ENCODE measurements around the gene TRAPPC6A. TPM values are rescaled to one million over a fixed set of nuclear protein-coding genes. Genes with fewer than 3 reads are reported as not detected.

The TRAPPC6A gene
- total RNA-seq, 1 experiment from 2014 or later = 18.3 TPM

DNA sequence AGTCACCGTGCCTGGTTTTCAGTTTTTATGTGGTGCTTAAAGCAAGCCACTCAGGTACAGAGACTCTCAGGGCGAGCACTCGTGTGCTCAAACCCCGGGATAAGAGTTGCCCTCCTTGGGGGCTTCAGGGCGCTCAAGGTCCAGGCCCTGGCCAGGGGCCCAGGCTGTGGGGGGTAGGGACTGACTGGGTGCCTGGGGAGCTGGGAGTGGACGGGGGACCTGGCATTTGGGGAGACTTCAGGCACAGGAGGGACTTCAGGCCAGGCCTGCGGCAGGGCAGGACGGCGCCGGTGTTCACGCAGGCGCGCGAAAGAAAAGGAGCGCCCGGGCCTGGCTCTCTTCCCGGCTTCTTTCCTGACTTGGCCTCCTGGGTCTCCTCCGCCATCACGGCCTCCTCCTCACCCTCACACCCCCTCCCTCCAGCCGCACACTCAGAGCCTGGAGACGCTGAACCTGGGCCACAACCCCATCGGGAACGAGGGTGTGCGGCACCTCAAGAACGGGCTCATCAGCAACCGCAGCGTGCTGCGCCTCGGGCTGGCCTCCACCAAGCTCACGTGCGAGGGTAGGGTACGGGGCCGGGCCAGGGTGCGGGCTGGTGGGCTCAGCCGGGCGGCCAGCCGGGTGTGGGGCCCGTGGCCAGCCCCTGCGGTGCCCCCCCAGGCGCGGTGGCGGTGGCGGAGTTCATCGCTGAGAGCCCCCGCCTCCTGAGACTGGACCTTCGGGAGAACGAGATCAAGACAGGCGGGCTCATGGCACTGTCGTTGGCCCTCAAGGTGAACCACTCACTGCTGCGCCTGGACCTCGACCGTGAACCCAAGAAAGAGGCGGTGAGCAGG, 33.4 kb downstream of the TRAPPC6A start:
- BruUV-seq (replicated peaks) = no TSS peak
- CTCF ChIA-PET = no interaction called here
- H3K36me3 ChIP-seq (ENCODE audit: low read depth, low read length) = no peaks in the 10 kb centered on the region

DNA sequence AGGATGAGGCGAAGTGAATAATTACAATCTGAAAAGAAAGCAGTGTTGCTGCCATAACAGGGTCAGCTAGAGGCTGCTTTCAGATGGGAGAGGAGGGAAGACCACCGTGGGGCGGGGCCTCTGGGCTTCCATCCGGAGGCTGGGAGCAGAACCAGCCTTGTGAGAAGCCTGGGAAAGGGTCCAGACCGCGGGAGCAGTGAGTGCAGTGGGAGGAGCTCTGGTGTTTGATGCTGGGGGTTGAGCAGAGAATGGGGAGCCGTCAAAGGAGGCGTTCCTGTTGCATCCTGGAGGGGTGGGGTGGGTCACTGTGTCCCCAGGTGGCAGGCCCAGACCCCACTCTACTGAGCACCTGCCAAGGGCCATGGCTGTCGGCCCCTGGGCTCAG, 35.3 kb downstream of the TRAPPC6A start:
- Histone ChIP-seq H3K27me3 (ENCODE audit: low read length) (no peaks in the 10 kb centered on the region), H3K9me2 (replicated peaks; ENCODE audit: low read length) (no peaks in the 10 kb centered on the region), H3K4me1 (ENCODE audit: insufficient read depth, low read length) (no peaks in the 10 kb centered on the region), H2AFZ (ENCODE audit: low read length) (no peak overlapping the region), H3K9ac (ENCODE audit: low read length) (no peak overlapping the region), H3K36me3 (ENCODE audit: low read depth, low read length) (no peaks in the 10 kb centered on the region), H3K4me3 (ENCODE audit: low read length) (no peak overlapping the region), H3F3A (ENCODE audit: low read length, unreplicated experiment) (no peaks in the 10 kb centered on the region), H3K27ac (ENCODE audit: low read length) (no peak overlapping the region), H3K4me2 (ENCODE audit: low read length) (no peak overlapping the region), H3K9me3 (ENCODE audit: low read length) (no peaks in the 10 kb centered on the region), H4K20me1 (ENCODE audit: low read length) (no peaks in the 10 kb centered on the region), H3K79me2 (ENCODE audit: low read length) (no peaks in the 10 kb centered on the region)
- ChIA-PET POLR2A (ENCODE audit: unreplicated experiment) (no interaction called here), CTCF (no interaction called here)
- intact Hi-C loops (cut with micrococcal nuclease) = no loop called here
- DNase-seq (no peak), ATAC-seq (no peak)
- BruUV-seq (replicated peaks) = no TSS peak
- TF ChIP-seq EZH2 (IDR thresholded peaks at IDR 0.05; ENCODE audit: low read length, unreplicated experiment) (no peak), EZH2phosphoT487 (IDR thresholded peaks at IDR 0.05; ENCODE audit: borderline replicate concordance, low read length) (no peak)
- TF ChIP-seq, protein P1, sequence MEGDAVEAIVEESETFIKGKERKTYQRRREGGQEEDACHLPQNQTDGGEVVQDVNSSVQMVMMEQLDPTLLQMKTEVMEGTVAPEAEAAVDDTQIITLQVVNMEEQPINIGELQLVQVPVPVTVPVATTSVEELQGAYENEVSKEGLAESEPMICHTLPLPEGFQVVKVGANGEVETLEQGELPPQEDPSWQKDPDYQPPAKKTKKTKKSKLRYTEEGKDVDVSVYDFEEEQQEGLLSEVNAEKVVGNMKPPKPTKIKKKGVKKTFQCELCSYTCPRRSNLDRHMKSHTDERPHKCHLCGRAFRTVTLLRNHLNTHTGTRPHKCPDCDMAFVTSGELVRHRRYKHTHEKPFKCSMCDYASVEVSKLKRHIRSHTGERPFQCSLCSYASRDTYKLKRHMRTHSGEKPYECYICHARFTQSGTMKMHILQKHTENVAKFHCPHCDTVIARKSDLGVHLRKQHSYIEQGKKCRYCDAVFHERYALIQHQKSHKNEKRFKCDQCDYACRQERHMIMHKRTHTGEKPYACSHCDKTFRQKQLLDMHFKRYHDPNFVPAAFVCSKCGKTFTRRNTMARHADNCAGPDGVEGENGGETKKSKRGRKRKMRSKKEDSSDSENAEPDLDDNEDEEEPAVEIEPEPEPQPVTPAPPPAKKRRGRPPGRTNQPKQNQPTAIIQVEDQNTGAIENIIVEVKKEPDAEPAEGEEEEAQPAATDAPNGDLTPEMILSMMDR (conservative IDR thresholded peaks at IDR 0.05; ENCODE audit: low read depth, low read length) = no peak

More for the DNA sequence above, 33.4 kb downstream of the TRAPPC6A start:
- intact Hi-C loops (cut with micrococcal nuclease) = no loop called here
- H3K9me3 ChIP-seq (ENCODE audit: low read length) = no peaks in the 10 kb centered on the region
- ATAC-seq (no peak), DNase-seq (no peak)
- TF ChIP-seq EZH2phosphoT487 (IDR thresholded peaks at IDR 0.05; ENCODE audit: borderline replicate concordance, low read length) = no peak
- TF ChIP-seq, protein P1 (conservative IDR thresholded peaks at IDR 0.05; ENCODE audit: low read depth, low read length) = no peak
- no peak for TF ChIP-seq EZH2 (IDR thresholded peaks at IDR 0.05; ENCODE audit: low read length, unreplicated experiment)
- H3K9ac ChIP-seq (ENCODE audit: low read length) = no peak overlapping the region
- H3K27me3 ChIP-seq (ENCODE audit: low read length) = no peaks in the 10 kb centered on the region
- no peaks in the 10 kb centered on the region for H3K79me2 ChIP-seq (ENCODE audit: low read length)
- H3K9me2 ChIP-seq (replicated peaks; ENCODE audit: low read length) = no peaks in the 10 kb centered on the region
- no peak overlapping the region for H3K4me3 ChIP-seq (ENCODE audit: low read length)
- no peaks in the 10 kb centered on the region for H3K4me1 ChIP-seq (ENCODE audit: insufficient read depth, low read length)
- H4K20me1 ChIP-seq (ENCODE audit: low read length) = no peaks in the 10 kb centered on the region
- H3F3A ChIP-seq (ENCODE audit: low read length, unreplicated experiment) = no peaks in the 10 kb centered on the region
- POLR2A ChIA-PET (ENCODE audit: unreplicated experiment) = no interaction called here
- no peak overlapping the region for H2AFZ ChIP-seq (ENCODE audit: low read length)
- H3K4me2 ChIP-seq (ENCODE audit: low read length) = no peak overlapping the region
- no peak overlapping the region for H3K27ac ChIP-seq (ENCODE audit: low read length)

DNA sequence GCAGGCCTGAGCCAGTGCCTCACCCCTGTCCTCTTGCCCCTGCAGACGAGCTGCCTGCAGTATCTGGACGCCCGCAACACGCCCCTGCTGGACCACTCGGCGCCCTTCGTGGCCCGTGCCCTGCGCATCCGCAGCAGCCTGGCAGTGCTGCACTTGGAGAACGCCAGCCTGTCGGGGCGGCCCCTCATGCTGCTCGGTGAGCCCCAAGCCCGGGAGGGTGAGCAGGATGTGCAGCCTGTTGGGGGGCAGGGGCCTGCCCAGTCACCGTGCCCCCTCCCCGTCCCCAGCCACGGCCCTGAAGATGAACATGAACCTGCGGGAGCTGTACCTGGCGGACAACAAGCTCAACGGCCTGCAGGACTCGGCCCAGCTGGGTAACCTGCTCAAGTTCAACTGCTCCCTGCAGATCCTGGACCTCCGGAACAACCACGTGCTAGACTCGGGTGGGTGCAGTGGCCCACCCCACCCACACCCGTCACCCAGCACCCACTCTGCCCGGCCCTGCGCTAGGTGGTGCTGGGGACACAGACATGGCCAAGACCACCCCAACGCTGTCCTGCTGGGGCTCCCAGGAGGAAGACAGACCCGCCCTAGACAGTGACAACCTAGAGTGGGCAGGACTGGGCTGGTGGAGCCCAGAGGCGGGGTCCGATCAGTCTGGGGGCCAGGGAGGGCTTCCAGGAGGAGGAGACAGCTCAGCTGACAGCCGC, 35.9 kb downstream of the TRAPPC6A start:
- intact Hi-C loops (cut with micrococcal nuclease) = no loop called here
- no peaks in the 10 kb centered on the region for H3K9me3 ChIP-seq (ENCODE audit: low read length)
- H3K36me3 ChIP-seq (ENCODE audit: low read depth, low read length) = no peaks in the 10 kb centered on the region
- no peak overlapping the region for H3K27ac ChIP-seq (ENCODE audit: low read length)
- H3K9me2 ChIP-seq (replicated peaks; ENCODE audit: low read length) = no peaks in the 10 kb centered on the region
- H3K79me2 ChIP-seq (ENCODE audit: low read length) = no peaks in the 10 kb centered on the region
- BruUV-seq (replicated peaks) = no TSS peak
- no peaks in the 10 kb centered on the region for H3K27me3 ChIP-seq (ENCODE audit: low read length)
- POLR2A ChIA-PET (ENCODE audit: unreplicated experiment) = no interaction called here
- H3K4me1 ChIP-seq (ENCODE audit: insufficient read depth, low read length) = no peaks in the 10 kb centered on the region
- H3F3A ChIP-seq (ENCODE audit: low read length, unreplicated experiment) = no peaks in the 10 kb centered on the region
- H2AFZ ChIP-seq (ENCODE audit: low read length) = no peak overlapping the region
- TF ChIP-seq, protein P1 (conservative IDR thresholded peaks at IDR 0.05; ENCODE audit: low read depth, low read length) = no peak
- TF ChIP-seq EZH2phosphoT487 (IDR thresholded peaks at IDR 0.05; ENCODE audit: borderline replicate concordance, low read length) (no peak), EZH2 (IDR thresholded peaks at IDR 0.05; ENCODE audit: low read length, unreplicated experiment) (no peak)
- CTCF ChIA-PET = no interaction called here
- H3K4me3 ChIP-seq (ENCODE audit: low read length) = no peak overlapping the region
- no peak for ATAC-seq
- no peaks in the 10 kb centered on the region for H4K20me1 ChIP-seq (ENCODE audit: low read length)
- H3K4me2 ChIP-seq (ENCODE audit: low read length) = no peak overlapping the region
- no peak for DNase-seq
- H3K9ac ChIP-seq (ENCODE audit: low read length) = no peak overlapping the region
